ENCODE measurements around the gene IL17RA.

Gene IL17RA

DNA sequence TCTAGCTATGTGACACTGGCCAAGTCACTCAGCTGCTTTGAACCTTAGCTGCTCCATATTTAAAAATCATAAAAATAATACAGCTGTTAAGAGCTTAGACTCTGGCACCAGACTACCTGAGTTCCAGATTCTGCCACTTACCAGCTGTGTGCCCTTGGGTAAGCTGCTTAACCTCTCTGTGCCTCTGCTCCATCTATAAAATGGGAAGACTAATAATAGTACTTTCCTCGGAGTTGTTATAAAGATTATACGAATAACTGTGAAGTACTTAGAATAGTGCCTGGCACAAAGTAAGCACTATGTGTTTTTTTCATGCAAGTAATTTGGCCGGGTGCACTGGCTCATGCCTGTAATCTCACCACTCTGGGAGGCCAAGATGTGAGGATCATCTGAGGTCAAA is 72.9 kb downstream of the IL17RA start:
- DNase-seq (ENCODE audit: low read depth, low spot score): no peak
- no CpG with 5 or more reads among the region's 3 CpGs for WGBS (ENCODE audit: insufficient coverage, insufficient read length)
- Histone ChIP-seq H3K9me3 (ENCODE audit: control insufficient read depth, insufficient read depth, low read length) (no peaks in the 10 kb centered on the region), H3K4me3 (ENCODE audit: low read length) (no peak overlapping the region), H3K4me1 (ENCODE audit: control insufficient read depth, insufficient read depth, low read length) (no peaks in the 10 kb centered on the region; the same call in 1 of the 2 replicates), H3K36me3 (ENCODE audit: control insufficient read depth, insufficient read depth, low read length) (no peaks in the 10 kb centered on the region), H3K27ac (ENCODE audit: low read length) (no peak overlapping the region), H3K27me3 (ENCODE audit: control insufficient read depth, insufficient read depth, low read length) (no peaks in the 10 kb centered on the region)

- no CpG with 5 or more reads among the region's 17 CpGs for WGBS (ENCODE audit: insufficient coverage, insufficient read length)
- H3K27ac ChIP-seq (ENCODE audit: low read length): no peak overlapping the region
- no peaks in the 10 kb centered on the region for H3K36me3 ChIP-seq (ENCODE audit: control insufficient read depth, insufficient read depth, low read length)
- no peaks in the 10 kb centered on the region for H3K9me3 ChIP-seq (ENCODE audit: control insufficient read depth, insufficient read depth, low read length)
- no peak for DNase-seq (ENCODE audit: low read depth, low spot score)
- H3K27me3 ChIP-seq (ENCODE audit: control insufficient read depth, insufficient read depth, low read length): no peaks in the 10 kb centered on the region
- H3K4me1 ChIP-seq (ENCODE audit: control insufficient read depth, insufficient read depth, low read length): no peaks in the 10 kb centered on the region; the same call in 1 of the 2 replicates
- H3K4me3 ChIP-seq (ENCODE audit: low read length): peak overlapping the region; percentile 81; the same call in 1 of the 2 replicates
Measured at GRCh38 chr22:17158176-17158567, 73.4 kb downstream of the IL17RA start.

GRCh38 chr22:17158568-17159503 is 74.0 kb downstream of the IL17RA start, which contains the start of gene HDHD5:
Gene HDHD5 (minus strand): TSS chr22:17159277. CDS start chr22:17159251, 26 bp downstream.
- Histone ChIP-seq H3K4me1 (ENCODE audit: control insufficient read depth, insufficient read depth, low read length) (no peaks in the 10 kb centered on the region; the same call in 1 of the 2 replicates), H3K36me3 (ENCODE audit: control insufficient read depth, insufficient read depth, low read length) (no peaks in the 10 kb centered on the region), H3K27ac (ENCODE audit: low read length) (no peak within 1 kb of the TSS), H3K9me3 (ENCODE audit: control insufficient read depth, insufficient read depth, low read length) (no peaks in the 10 kb centered on the region), H3K27me3 (ENCODE audit: control insufficient read depth, insufficient read depth, low read length) (no peaks in the 10 kb centered on the region), H3K4me3 (ENCODE audit: low read length) (peak within 1 kb of the TSS; percentile 81)
- DNase-seq (ENCODE audit: low read depth, low spot score): no peak
- no CpG with 5 or more reads among the region's 114 CpGs for WGBS (ENCODE audit: insufficient coverage, insufficient read length)

- no peaks in the 10 kb centered on the region for H3K27me3 ChIP-seq (ENCODE audit: control insufficient read depth, insufficient read depth, low read length)
- WGBS (ENCODE audit: insufficient coverage, insufficient read length): no CpG with 5 or more reads among the region's 35 CpGs
- no peaks in the 10 kb centered on the region for H3K36me3 ChIP-seq (ENCODE audit: control insufficient read depth, insufficient read depth, low read length)
- H3K4me3 ChIP-seq (ENCODE audit: low read length): peak overlapping the region; percentile 81; the same call in 1 of the 2 replicates
- no peak for DNase-seq (ENCODE audit: low read depth, low spot score)
- no peak overlapping the region for H3K27ac ChIP-seq (ENCODE audit: low read length)
- H3K4me1 ChIP-seq (ENCODE audit: control insufficient read depth, insufficient read depth, low read length): no peaks in the 10 kb centered on the region; the same call in 1 of the 2 replicates
- H3K9me3 ChIP-seq (ENCODE audit: control insufficient read depth, insufficient read depth, low read length): no peaks in the 10 kb centered on the region
Measured at GRCh38 chr22:17159504-17159951, 74.7 kb downstream of the IL17RA start.

- H3K36me3 ChIP-seq (ENCODE audit: control insufficient read depth, insufficient read depth, low read length): no peaks in the 10 kb centered on the region
- no peak for DNase-seq (ENCODE audit: low read depth, low spot score)
Measured at GRCh38 chr22:17161991-17162390, 77.2 kb downstream of the IL17RA start.

DNA sequence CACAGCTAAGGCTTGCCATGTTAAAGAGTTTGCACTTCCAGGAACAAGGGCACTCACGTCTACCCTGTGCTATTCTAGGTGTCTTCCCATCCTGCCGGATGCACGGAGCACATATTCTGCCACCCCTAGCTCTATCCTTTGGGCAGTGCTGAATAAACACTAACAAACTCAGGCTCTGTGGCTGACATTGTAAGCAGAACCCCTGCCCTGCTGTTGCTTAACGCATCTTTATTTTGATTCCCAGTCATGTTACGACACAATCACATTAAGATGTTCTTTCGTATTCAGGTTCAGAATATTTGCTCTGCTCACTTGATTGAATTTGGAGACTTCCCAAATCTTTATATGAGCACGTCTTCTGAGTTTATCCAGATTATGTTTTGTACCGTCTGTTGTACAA is 77.9 kb downstream of the IL17RA start:
- DNase-seq (ENCODE audit: low read depth, low spot score): no peak
- Histone ChIP-seq H3K4me1 (ENCODE audit: control insufficient read depth, insufficient read depth, low read length) (no peaks in the 10 kb centered on the region; the same call in 1 of the 2 replicates), H3K27me3 (ENCODE audit: control insufficient read depth, insufficient read depth, low read length) (no peaks in the 10 kb centered on the region), H3K36me3 (ENCODE audit: control insufficient read depth, insufficient read depth, low read length) (no peaks in the 10 kb centered on the region), H3K4me3 (ENCODE audit: low read length) (no peak overlapping the region), H3K27ac (ENCODE audit: low read length) (no peak overlapping the region), H3K9me3 (ENCODE audit: control insufficient read depth, insufficient read depth, low read length) (no peaks in the 10 kb centered on the region)
- WGBS (ENCODE audit: insufficient coverage, insufficient read length): no CpG with 5 or more reads among the region's 8 CpGs

More at GRCh38 chr22:17161991-17162390, 77.2 kb downstream of the IL17RA start:
- no peaks in the 10 kb centered on the region for H3K27me3 ChIP-seq (ENCODE audit: control insufficient read depth, insufficient read depth, low read length)
- no peak overlapping the region for H3K4me3 ChIP-seq (ENCODE audit: low read length)
- H3K4me1 ChIP-seq (ENCODE audit: control insufficient read depth, insufficient read depth, low read length): no peaks in the 10 kb centered on the region; the same call in 1 of the 2 replicates
- H3K9me3 ChIP-seq (ENCODE audit: control insufficient read depth, insufficient read depth, low read length): no peaks in the 10 kb centered on the region
- no peak overlapping the region for H3K27ac ChIP-seq (ENCODE audit: low read length)
- whole genome bisulfite sequencing (ENCODE audit: insufficient coverage, insufficient read length): no CpG with 5 or more reads among the region's 3 CpGs

DNA sequence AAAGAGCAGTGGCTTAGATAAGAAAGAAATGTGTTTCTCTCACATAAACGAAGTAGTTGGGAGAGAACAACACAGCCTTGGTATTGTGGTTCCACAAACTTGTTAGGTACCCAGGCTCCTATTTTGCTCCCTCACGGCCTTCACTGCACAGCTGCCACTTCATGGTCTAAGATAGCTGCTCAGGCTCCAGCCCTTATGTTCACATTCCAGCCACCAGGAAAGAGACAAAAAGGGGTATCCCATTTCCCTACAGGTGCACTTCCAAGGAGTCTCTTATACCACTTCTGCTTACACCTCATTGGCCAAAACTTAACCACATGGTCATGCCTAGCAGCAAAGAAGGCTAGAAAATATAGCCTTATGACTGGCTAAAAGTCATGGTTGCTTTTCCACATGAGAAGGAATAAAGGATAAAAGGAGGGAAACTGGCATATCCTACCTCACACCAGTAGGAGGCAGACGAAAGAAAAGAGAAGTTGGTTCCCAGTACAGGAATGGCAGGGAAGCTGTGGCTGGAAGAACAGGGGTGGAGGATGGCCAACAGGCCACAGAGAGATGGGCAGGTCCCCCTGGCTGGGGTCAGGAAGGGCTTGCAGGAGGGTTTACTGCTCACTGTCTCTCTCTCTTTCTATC is 79.7 kb downstream of the IL17RA start:
- Histone ChIP-seq H3K4me3 (ENCODE audit: low read length) (no peak overlapping the region), H3K9me3 (ENCODE audit: control insufficient read depth, insufficient read depth, low read length) (no peaks in the 10 kb centered on the region), H3K27me3 (ENCODE audit: control insufficient read depth, insufficient read depth, low read length) (no peaks in the 10 kb centered on the region), H3K27ac (ENCODE audit: low read length) (no peak overlapping the region), H3K36me3 (ENCODE audit: control insufficient read depth, insufficient read depth, low read length) (no peaks in the 10 kb centered on the region), H3K4me1 (ENCODE audit: control insufficient read depth, insufficient read depth, low read length) (no peaks in the 10 kb centered on the region; the same call in 1 of the 2 replicates)
- WGBS (ENCODE audit: insufficient coverage, insufficient read length): no CpG with 5 or more reads among the region's 3 CpGs
- DNase-seq (ENCODE audit: low read depth, low spot score): no peak
